GM12874 (cell line): ENCODE results near the gene ENOX1.

ENCODE experiments used
- CTCF ChIP-seq: IDR thresholded peaks from 2 replicates; pipeline ENCODE4 v1.5.1; 2011; ENCODE audit warnings: low read depth, mild to moderate bottlenecking, control low read depth, low read length, moderate library complexity; ENCODE audit not compliant: insufficient read depth

Gene ENOX1

GRCh38 chr13:43543331-43543730, 243.4 kb downstream of the ENOX1 start:
- TF ChIP-seq CTCF, result no peak

DNA sequence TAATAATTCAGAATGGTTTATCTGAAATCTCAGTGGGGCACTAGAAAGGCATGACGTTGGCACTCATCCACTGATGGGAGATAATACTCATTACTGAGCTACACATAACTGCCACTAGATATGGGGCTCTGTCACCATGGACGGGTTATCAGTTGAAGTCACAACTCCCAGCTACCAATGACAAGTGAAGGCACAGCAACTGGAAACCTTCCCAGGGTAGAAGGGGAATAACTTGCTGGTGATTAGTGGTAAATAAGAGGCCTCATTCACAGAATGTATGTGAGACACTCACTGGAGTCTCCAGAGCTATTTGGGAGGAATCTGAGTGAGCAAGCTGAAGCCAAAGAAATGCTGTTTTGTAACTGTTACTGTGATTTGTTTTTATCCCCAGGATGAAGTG, 249.6 kb downstream of the ENOX1 start:
- TF ChIP-seq CTCF, result no peak

GRCh38 chr13:43529796-43530195, 257.0 kb downstream of the ENOX1 start:
- TF ChIP-seq CTCF, result no peak

DNA sequence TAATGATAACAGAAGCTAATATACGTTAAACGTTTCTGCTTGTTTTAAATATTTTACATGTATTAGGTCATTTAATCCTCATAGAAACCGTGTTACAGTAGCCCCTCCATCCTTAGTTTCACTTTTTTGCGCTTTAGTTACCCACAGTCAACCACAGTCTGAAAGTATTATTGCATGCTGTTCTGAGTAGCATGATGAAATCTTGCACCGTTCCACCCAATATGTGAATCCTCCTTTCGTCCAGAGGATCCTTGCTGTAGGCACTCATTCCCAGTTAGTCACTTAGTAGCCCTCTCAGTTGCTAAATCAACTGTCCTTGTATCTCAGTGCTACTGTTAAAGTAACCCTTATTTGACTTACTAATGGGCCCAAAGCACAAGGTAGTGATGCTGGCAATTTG, 257.8 kb downstream of the ENOX1 start:
- TF ChIP-seq CTCF, result no peak

- no peak for TF ChIP-seq CTCF
These were observed 264.0 kb downstream of the ENOX1 start for GRCh38 chr13:43522788-43523187.

GRCh38 chr13:43520351-43520750, 266.4 kb downstream of the ENOX1 start:
- no peak for TF ChIP-seq CTCF

GRCh38 chr13:43518833-43519232, 267.9 kb downstream of the ENOX1 start:
- no peak for TF ChIP-seq CTCF

- no peak for TF ChIP-seq CTCF
These were observed 270.4 kb downstream of the ENOX1 start for GRCh38 chr13:43516401-43516833.
